ENCODE data around the gene SCFD2. TPM values are rescaled to one million over a fixed set of nuclear protein-coding genes. Genes with fewer than 3 reads are reported as not detected.

Gene SCFD2
- total RNA-seq, 1 experiment from 2014 or later, result 8.4 TPM

GRCh38 chr4:53168228-53168627 is 197.6 kb downstream of the SCFD2 start:
- H3K4me1 ChIP-seq (ENCODE audit: insufficient read depth, low read length, poor library complexity, severe bottlenecking), result no peaks in the 10 kb centered on the region
- intact Hi-C loops (cut with micrococcal nuclease; ENCODE audit: unreplicated experiment), result no loop called here
- no peak for DNase-seq (ENCODE audit: low spot score)
- ChIA-PET POLR2A (ENCODE audit: low non-redundant PET) (no interaction called here), CTCF (no interaction called here)
- H3K27me3 ChIP-seq (replicated peaks; ENCODE audit: insufficient read depth, low read depth, low read length, poor library complexity), result no peaks in the 10 kb centered on the region
- no peaks in the 10 kb centered on the region for H3K36me3 ChIP-seq (ENCODE audit: insufficient read depth, low read length, poor library complexity, severe bottlenecking)
- TF ChIP-seq EZH2 (IDR thresholded peaks at IDR 0.05; ENCODE audit: borderline replicate concordance, low read depth, low read length, poor library complexity, severe bottlenecking) (no peak), CTCF (conservative IDR thresholded peaks at IDR 0.05; ENCODE audit: low read depth, low read length) (no peak)
- H3K27ac ChIP-seq (ENCODE audit: low read depth, low read length, poor library complexity, severe bottlenecking), result no peak overlapping the region
- no peak overlapping the region for H3K4me3 ChIP-seq (ENCODE audit: low read depth, low read length, poor library complexity, severe bottlenecking)
- no TSS peak for BruUV-seq (replicated peaks)
- H3K9me3 ChIP-seq (ENCODE audit: low read depth, low read length, poor library complexity, severe bottlenecking), result no peaks in the 10 kb centered on the region

DNA sequence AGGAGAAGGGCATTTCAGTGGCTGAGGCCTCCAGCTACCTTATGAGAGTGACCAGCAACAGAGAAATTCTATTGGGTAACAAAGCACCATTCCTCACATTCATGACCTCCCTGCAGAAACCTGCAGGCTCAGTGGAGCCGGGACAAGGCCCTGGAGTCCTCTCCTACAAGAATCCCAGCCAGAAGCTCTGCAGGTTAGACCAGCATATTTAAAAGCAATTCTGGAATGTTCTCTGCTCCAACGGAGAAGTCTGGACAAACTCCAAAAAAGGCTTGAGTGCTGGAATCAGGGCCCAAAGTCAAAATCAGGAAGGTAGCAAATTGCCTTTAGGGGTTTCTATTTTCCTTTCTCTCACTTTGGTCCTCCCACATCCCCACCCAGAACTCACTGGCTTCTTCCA is 202.9 kb downstream of the SCFD2 start:
- TF ChIP-seq EZH2 (IDR thresholded peaks at IDR 0.05; ENCODE audit: borderline replicate concordance, low read depth, low read length, poor library complexity, severe bottlenecking), result no peak
- TF ChIP-seq CTCF (conservative IDR thresholded peaks at IDR 0.05; ENCODE audit: low read depth, low read length), result no peak
- Histone ChIP-seq H3K36me3 (ENCODE audit: insufficient read depth, low read length, poor library complexity, severe bottlenecking) (no peaks in the 10 kb centered on the region), H3K9me3 (ENCODE audit: low read depth, low read length, poor library complexity, severe bottlenecking) (no peaks in the 10 kb centered on the region), H3K4me3 (ENCODE audit: low read depth, low read length, poor library complexity, severe bottlenecking) (no peak overlapping the region), H3K27me3 (replicated peaks; ENCODE audit: insufficient read depth, low read depth, low read length, poor library complexity) (no peaks in the 10 kb centered on the region), H3K4me1 (ENCODE audit: insufficient read depth, low read length, poor library complexity, severe bottlenecking) (no peaks in the 10 kb centered on the region), H3K27ac (ENCODE audit: low read depth, low read length, poor library complexity, severe bottlenecking) (no peak overlapping the region)
- intact Hi-C loops (cut with micrococcal nuclease; ENCODE audit: unreplicated experiment), result no loop called here
- CTCF ChIA-PET, result no interaction called here
- no peak for DNase-seq (ENCODE audit: low spot score)
- no TSS peak for BruUV-seq (replicated peaks)
- POLR2A ChIA-PET (ENCODE audit: low non-redundant PET), result no interaction called here

GRCh38 chr4:53161787-53162433 is 204.0 kb downstream of the SCFD2 start:
- no peak for TF ChIP-seq CTCF (conservative IDR thresholded peaks at IDR 0.05; ENCODE audit: low read depth, low read length)
- no peak for TF ChIP-seq EZH2 (IDR thresholded peaks at IDR 0.05; ENCODE audit: borderline replicate concordance, low read depth, low read length, poor library complexity, severe bottlenecking)
- Histone ChIP-seq H3K36me3 (ENCODE audit: insufficient read depth, low read length, poor library complexity, severe bottlenecking) (no peaks in the 10 kb centered on the region), H3K27ac (ENCODE audit: low read depth, low read length, poor library complexity, severe bottlenecking) (no peak overlapping the region), H3K9me3 (ENCODE audit: low read depth, low read length, poor library complexity, severe bottlenecking) (no peaks in the 10 kb centered on the region), H3K4me1 (ENCODE audit: insufficient read depth, low read length, poor library complexity, severe bottlenecking) (no peaks in the 10 kb centered on the region), H3K4me3 (ENCODE audit: low read depth, low read length, poor library complexity, severe bottlenecking) (no peak overlapping the region), H3K27me3 (replicated peaks; ENCODE audit: insufficient read depth, low read depth, low read length, poor library complexity) (no peaks in the 10 kb centered on the region)
- intact Hi-C loops (cut with micrococcal nuclease; ENCODE audit: unreplicated experiment), result no loop called here
- CTCF ChIA-PET, result no interaction called here
- BruUV-seq (replicated peaks), result no TSS peak
- DNase-seq (ENCODE audit: low spot score), result no peak
- POLR2A ChIA-PET (ENCODE audit: low non-redundant PET), result no interaction called here

All from A673 (cell line).